ENCODE data around the gene GSE1.
A peak's percentile ranks its signal among the peaks of the same experiment; 100 is the strongest.

The GSE1 gene

GRCh38 chr16:85709766-85710585 is 96.9 kb downstream of the GSE1 start:
- DNase-seq: no peak

GRCh38 chr16:85710732-85711131 is 97.6 kb downstream of the GSE1 start:
- DNase-seq: no peak

GRCh38 chr16:85711982-85712587 is 99.0 kb downstream of the GSE1 start:
- DNase-seq: no peak

- DNase-seq: no peak
These were observed 99.7 kb downstream of the GSE1 start for GRCh38 chr16:85712801-85713200.

GRCh38 chr16:85715169-85716021 is 102.3 kb downstream of the GSE1 start:
- DNase-seq: no peak

GRCh38 chr16:85716022-85716679 is 103.0 kb downstream of the GSE1 start:
- DNase-seq: no peak

GRCh38 chr16:85716680-85717038 is 103.5 kb downstream of the GSE1 start:
- DNase-seq: no peak

- DNase-seq: peak; percentile 48 to 59
These were observed 104.5 kb downstream of the GSE1 start for GRCh38 chr16:85717393-85718152.

- DNase-seq: no peak
These were observed 105.0 kb downstream of the GSE1 start for GRCh38 chr16:85718153-85718477.

- DNase-seq: no peak
These were observed 105.6 kb downstream of the GSE1 start for GRCh38 chr16:85718682-85719081.

- DNase-seq: no peak
These were observed 106.6 kb downstream of the GSE1 start for GRCh38 chr16:85719605-85720301.

GRCh38 chr16:85720302-85720637 is 107.1 kb downstream of the GSE1 start:
- no peak for DNase-seq

- no peak for DNase-seq
These were observed 109.2 kb downstream of the GSE1 start for GRCh38 chr16:85722128-85722893.

GRCh38 chr16:85724126-85724879 is 111.2 kb downstream of the GSE1 start:
- no peak for DNase-seq

- no peak for DNase-seq
These were observed 111.8 kb downstream of the GSE1 start for GRCh38 chr16:85724936-85725335.
